ENCODE data around the gene CHM. TPM values are rescaled to one million over a fixed set of nuclear protein-coding genes. Genes with fewer than 3 reads are reported as not detected.
"Not testable (repeated sequence)": the region's sequence is repeated elsewhere in the genome, so short reads cannot be mapped to it uniquely, and the experiment has no call there.

The CHM gene
- total RNA-seq, 1 donor from 2014 or later: 12.0 TPM

DNA sequence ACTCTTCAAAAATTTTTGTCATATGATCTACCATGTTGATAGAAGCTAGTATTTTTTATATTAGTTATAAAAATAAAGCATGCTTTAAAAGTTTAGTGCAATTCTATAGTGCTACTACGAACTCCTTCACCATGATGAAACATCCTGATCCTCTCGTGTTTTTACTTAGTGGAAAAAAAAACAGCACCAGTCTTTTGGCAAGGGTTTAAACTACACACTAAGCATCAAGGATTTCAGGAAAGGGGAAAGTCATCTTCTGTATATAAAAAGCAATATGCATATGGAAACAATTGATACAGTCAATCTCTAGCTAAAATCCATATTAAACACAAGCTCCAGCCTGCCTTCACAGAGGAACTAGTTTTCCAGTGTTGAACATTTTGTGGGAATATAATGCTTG is 18.7 kb downstream of the CHM start:
- no peaks in the 10 kb centered on the region for H3K4me1 ChIP-seq
- no peaks in the 10 kb centered on the region for H3K27me3 ChIP-seq
- H3K36me3 ChIP-seq: peaks cover 0 to 6% of the 10 kb centered on the region in 2 donors
- no peak for TF ChIP-seq POLR2AphosphoS5 (IDR thresholded peaks at IDR 0.05; ENCODE audit: insufficient read depth in 1 of 2, low read depth in 1 of 2)
- TF ChIP-seq, protein P1, sequence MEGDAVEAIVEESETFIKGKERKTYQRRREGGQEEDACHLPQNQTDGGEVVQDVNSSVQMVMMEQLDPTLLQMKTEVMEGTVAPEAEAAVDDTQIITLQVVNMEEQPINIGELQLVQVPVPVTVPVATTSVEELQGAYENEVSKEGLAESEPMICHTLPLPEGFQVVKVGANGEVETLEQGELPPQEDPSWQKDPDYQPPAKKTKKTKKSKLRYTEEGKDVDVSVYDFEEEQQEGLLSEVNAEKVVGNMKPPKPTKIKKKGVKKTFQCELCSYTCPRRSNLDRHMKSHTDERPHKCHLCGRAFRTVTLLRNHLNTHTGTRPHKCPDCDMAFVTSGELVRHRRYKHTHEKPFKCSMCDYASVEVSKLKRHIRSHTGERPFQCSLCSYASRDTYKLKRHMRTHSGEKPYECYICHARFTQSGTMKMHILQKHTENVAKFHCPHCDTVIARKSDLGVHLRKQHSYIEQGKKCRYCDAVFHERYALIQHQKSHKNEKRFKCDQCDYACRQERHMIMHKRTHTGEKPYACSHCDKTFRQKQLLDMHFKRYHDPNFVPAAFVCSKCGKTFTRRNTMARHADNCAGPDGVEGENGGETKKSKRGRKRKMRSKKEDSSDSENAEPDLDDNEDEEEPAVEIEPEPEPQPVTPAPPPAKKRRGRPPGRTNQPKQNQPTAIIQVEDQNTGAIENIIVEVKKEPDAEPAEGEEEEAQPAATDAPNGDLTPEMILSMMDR (IDR thresholded peaks at IDR 0.05): no peak
- TF ChIP-seq POLR2A (IDR thresholded peaks at IDR 0.05): no peak
- no peak overlapping the region for H3K4me3 ChIP-seq
- H3K27ac ChIP-seq: no peak overlapping the region
- H3K9me3 ChIP-seq: no peaks in the 10 kb centered on the region
- no peak for DNase-seq (ENCODE audit: extremely low spot score in 2 of 2)
- intact Hi-C loops (cut with DNase I): no loop called here

DNA sequence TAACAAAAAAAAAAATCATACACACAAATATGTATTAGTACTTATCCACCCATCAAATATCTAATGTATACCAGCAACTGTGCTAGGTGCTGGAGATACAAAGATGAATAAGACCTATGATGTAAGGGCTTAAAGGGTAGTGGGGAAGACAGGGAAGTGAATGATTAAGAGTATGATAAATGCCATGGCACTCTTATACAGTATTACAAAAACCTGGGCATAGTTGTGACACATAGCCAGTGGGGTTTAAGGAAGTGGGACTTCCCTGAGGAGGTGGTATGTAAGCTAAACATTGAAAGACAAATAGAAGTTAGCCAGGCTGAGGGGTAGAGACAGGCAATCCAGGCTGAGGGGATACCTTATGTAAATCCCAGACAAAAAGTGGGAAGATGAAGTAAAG is 23.5 kb downstream of the CHM start:
- no peaks in the 10 kb centered on the region for H3K27me3 ChIP-seq
- no peak overlapping the region for H3K4me3 ChIP-seq
- no peak for TF ChIP-seq POLR2AphosphoS5 (IDR thresholded peaks at IDR 0.05; ENCODE audit: insufficient read depth in 1 of 2, low read depth in 1 of 2)
- no peak for TF ChIP-seq POLR2A (IDR thresholded peaks at IDR 0.05)
- TF ChIP-seq, protein P1 (IDR thresholded peaks at IDR 0.05): no peak
- no peak for DNase-seq (ENCODE audit: extremely low spot score in 2 of 2)
- H3K4me1 ChIP-seq: no peaks in the 10 kb centered on the region
- intact Hi-C loops (cut with DNase I): no loop called here
- no peaks in the 10 kb centered on the region for H3K9me3 ChIP-seq
- H3K27ac ChIP-seq: no peak overlapping the region
- peaks cover 0 to 6% of the 10 kb centered on the region in 2 donors for H3K36me3 ChIP-seq

DNA sequence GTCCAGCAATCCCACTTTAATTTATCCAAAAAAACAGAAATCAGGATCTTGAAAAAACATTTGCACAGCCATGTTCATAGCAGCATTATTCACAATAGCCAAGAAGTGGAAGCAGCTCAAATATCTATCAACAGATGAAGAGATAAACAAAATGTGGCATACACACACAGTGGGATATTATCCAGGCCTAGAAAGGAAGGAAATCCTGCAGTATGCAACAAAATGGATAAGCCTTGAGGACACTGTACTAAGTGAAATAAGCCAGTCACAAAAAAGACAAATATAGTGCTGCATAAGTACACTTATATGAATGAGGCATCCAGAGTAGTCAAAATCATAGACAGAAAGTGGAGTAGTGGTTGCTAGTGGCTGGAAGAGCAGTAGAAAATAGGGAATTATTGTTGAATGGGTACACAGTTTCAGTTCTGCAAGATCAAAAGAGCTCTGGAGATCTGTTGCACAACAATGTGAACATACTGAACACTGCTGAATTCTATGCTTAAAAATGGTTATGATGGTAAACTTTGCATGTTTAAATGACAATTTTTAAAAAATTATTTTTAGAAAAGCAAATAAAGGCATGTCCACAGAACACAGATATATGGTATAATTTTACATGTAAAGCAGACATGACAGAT is 25.6 kb downstream of the CHM start:
- intact Hi-C loops (cut with DNase I): no loop called here
- H3K36me3 ChIP-seq: peaks cover 0 to 6% of the 10 kb centered on the region in 2 donors
- no peak for TF ChIP-seq POLR2A (IDR thresholded peaks at IDR 0.05)

DNA sequence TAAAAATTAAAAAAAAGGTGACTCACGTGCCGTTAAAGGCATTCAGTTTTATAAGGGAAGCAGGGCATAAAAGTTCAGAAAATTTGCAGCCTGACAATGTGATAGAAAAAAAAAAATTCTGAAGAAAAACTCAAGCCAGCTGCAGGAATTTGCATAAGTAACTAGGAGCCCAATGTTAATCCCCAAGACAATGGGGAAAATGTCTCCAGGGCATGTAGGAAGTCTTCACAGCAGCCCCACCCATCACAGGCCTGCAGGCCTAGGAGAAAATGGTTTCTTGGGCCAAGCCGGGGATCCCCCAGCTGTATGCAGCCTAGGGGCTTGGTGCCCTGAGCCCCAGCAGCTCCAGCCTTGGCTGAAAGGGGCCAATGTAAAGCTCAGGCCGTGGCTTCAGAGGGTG is 31.2 kb downstream of the CHM start:
- Histone ChIP-seq H3K36me3 (no peaks in the 10 kb centered on the region), H3K9me3 (no peaks in the 10 kb centered on the region), H3K4me1 (no peaks in the 10 kb centered on the region), H3K4me3 (no peak overlapping the region), H3K27me3 (no peaks in the 10 kb centered on the region), H3K27ac (no peak overlapping the region)
- intact Hi-C loops (cut with DNase I): no loop called here
- TF ChIP-seq, protein P1 (IDR thresholded peaks at IDR 0.05): no peak
- TF ChIP-seq POLR2A (IDR thresholded peaks at IDR 0.05) (no peak), POLR2AphosphoS5 (IDR thresholded peaks at IDR 0.05; ENCODE audit: insufficient read depth in 1 of 2, low read depth in 1 of 2) (no peak)
- no peak for DNase-seq (ENCODE audit: extremely low spot score in 2 of 2)

More for the DNA sequence above, 25.6 kb downstream of the CHM start:
- H3K27ac ChIP-seq: no peak overlapping the region
- no peak overlapping the region for H3K4me3 ChIP-seq
- no peaks in the 10 kb centered on the region for H3K4me1 ChIP-seq
- no peaks in the 10 kb centered on the region for H3K27me3 ChIP-seq
- no peak for DNase-seq (ENCODE audit: extremely low spot score in 2 of 2)
- H3K9me3 ChIP-seq: no peaks in the 10 kb centered on the region

DNA sequence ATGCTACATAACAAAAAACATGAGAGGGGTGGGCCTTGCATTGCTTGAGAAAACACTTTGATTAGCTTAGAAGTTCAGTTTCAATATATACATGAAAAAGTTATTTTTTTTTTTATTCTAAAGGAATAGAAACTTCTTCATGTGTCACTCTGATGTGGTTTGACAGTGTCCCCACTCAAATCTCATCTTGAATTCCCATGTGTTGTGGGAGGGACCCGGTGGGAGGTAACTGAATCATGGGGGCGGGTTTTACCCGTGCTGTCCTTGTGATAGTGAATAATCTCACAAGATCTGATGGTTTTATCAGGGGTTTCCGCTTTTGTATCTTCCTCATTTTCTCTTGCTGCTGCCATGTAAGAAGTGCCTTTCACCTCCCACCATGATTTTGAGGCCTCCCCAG is 32.4 kb downstream of the CHM start:
- H3K4me3 ChIP-seq; H3K36me3 ChIP-seq; intact Hi-C loops (cut with DNase I); H3K9me3 ChIP-seq; H3K27ac ChIP-seq; DNase-seq (ENCODE audit: extremely low spot score in 2 of 2); H3K27me3 ChIP-seq; H3K4me1 ChIP-seq: not testable (repeated sequence)

DNA sequence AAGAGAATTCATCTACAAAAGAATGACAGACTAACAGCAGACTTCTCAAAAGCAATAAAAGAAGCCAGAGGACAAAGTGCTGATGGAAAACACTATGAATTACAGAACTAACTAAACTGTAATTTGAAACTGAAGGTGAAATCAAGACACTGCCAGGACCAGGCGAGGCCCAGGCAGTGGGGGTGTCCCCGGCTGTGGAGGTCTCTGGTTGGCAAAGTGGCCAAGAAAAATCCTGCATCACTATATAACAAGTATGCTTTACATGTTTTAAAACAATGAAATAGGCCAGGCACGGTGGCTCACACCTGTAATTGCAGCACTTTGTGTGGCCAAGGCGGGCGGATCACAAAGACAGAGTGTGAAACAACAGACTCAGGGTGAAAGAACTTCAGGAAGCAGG is 32.9 kb downstream of the CHM start:
- no peak overlapping the region for H3K27ac ChIP-seq
- intact Hi-C loops (cut with DNase I): no loop called here
- TF ChIP-seq POLR2A (IDR thresholded peaks at IDR 0.05): no peak
- TF ChIP-seq, protein P1 (IDR thresholded peaks at IDR 0.05): no peak
- TF ChIP-seq POLR2AphosphoS5 (IDR thresholded peaks at IDR 0.05; ENCODE audit: insufficient read depth in 1 of 2, low read depth in 1 of 2): no peak

More for the DNA sequence above, 32.9 kb downstream of the CHM start:
- Histone ChIP-seq H3K4me3 (no peak overlapping the region), H3K36me3 (no peaks in the 10 kb centered on the region), H3K27me3 (no peaks in the 10 kb centered on the region), H3K4me1 (no peaks in the 10 kb centered on the region), H3K9me3 (no peaks in the 10 kb centered on the region)
- no peak for DNase-seq (ENCODE audit: extremely low spot score in 2 of 2)

Data from vagina (tissue), 2 donors.